NCI-H1092 treated with DMSO at 0.1 percent for 48 hours (cell line): ENCODE data around the gene CDH23.

Source experiments
- DNase-seq: peaks from one replicate; lab custom pipeline; 2025; lab: John Stamatoyannopoulos, UW

Gene CDH23

DNA sequence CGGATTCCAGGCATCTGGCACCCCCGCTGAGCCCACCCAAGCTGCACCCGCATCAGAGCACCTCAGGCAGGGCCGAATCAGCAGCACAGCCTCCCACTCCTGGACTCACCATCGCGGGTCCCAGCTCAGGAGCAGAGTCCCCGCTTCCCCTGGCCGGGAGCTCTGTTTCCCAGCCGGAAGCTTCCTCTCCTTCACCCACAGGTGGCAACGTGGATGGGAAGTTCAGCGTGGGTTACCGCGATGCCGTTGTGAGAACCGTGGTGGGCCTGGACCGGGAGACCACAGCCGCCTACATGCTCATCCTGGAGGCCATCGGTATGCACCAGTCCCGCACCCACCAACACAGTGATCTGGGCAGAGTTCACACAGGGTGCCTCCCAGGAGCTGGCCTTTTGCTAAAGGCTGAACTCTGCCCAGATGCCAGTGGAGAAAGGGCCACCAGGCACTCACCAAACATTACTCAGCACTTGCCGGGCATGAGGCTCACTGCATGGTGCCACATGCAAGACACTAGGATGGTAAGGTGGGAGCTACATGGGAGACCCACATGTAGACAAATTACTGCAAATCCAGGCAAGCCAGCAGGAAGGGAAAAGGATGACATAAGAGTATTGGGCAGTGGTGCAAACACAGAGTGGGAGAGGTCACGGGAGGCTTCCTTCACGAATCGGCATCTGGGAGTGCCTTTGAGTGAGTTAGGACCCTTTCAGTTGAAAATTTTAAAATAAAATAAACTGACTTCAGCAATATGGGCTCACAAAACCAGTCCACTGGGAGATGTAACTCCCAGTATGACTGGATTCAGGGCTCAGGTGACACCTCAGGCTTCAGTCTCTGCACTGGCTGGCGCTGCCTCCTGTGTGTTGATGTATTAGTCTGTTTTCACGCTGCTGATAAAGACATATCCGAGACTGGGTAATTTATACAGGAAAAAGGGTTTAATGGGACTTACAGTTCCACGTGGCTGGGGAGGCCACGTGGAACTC lies 312.5 kb downstream of the CDH23 start:
- no peak for DNase-seq

DNA sequence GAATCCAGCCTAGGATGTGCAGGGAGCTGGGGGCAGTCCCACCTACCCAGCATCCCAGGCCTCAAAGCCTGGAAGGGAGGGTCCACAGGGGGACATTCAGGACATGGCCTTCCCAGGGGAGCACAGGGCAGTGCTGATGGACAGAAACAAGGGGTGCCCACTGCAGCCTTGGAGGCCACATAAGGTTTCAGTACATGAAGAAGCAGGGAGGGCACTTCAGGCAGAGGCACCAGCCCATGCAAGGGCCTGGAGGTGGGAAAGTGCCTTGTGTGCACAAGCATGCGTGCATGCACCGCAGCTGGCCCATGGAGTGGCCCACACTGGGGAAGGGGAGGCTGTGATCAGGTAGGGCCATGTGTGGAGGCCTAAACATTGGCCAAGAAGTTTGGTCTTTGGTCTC lies 313.8 kb downstream of the CDH23 start:
- no peak for DNase-seq

GRCh38 chr10:71711052-71711623 lies 314.4 kb downstream of the CDH23 start:
- no peak for DNase-seq

DNA sequence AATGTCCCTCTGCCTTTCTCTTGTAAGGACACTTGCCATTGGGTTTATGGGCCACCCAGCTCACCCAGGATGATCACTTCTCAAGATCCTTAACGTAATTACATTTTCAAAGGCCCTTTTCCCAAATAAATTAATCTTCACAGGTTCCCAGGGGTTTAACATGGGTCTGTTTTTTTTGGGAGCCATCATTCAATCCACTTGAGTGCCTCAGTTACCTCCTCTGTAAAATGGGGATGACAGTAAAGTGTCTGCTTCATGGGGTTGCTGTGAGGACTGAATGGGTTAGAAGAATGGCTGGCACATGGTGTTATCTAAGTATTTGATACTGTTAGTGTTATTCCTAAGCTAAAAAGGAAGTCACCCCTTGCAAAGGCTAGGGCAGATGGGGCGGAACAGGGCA lies 315.4 kb downstream of the CDH23 start:
- no peak for DNase-seq

DNA sequence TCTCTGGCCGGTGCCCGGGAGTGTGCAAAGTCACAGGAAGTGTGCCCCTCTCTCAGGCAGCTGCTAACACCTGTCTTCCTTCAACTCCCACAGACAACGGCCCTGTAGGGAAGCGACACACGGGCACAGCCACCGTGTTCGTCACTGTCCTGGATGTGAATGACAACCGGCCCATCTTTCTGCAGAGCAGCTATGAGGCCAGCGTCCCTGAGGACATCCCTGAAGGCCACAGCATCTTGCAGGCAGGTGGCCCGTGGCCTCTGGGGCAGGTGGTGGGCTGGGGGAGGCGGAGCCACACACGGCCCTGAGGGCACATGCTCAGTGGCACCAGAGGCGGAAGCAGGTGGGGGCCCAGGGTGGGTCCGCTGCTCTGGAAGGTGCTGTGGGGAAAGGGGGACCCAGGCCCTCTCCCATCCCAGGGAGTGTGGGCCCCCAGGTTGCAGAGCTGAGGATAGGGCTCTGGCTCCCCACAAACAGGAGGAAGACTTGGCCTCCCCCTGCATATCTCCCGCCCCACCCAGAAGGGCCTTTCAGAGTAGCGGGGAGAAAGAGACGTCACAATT lies 315.9 kb downstream of the CDH23 start:
- DNase-seq = no peak

- no peak for DNase-seq
These were observed 316.7 kb downstream of the CDH23 start for GRCh38 chr10:71713135-71714030.

DNA sequence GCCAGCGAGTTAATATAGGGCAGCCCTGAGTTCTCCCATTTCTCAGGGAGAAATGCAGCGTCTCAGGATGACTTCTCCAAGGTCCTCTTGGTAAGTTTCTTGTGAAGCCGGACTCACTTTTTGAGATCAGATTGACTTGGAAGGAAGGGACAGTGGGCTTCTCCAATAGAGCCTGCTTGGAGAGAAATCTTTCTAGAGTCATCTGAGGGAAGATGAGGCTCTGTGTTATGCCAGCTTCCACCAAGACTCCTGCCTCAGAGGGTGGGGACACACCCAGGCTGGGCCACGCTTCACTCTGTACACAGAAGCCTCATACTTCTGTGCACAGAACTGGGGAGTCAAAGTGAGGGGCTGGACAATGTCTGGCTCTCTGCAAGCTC lies 317.3 kb downstream of the CDH23 start:
- no peak for DNase-seq

GRCh38 chr10:71714592-71714991 lies 317.9 kb downstream of the CDH23 start:
- no peak for DNase-seq

DNA sequence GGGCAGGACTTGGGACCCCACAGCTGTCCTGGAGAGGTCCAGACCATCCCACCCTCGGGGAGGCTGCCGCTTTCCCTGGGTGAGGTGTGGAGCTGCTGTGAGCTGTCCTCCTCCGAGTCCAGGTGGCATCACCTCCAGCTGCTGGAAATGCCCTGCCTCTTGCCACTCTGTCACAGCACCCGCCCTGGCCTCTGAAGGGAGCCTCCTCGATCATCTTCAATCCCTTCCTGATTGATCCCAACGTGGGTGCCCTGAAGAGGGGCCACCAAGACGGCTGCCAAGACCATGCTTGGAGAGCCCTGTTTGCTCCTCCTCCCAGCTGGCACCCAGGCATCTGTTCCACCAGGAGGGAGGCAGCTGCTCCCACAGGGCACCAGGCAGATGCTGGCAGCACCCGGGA lies 318.3 kb downstream of the CDH23 start:
- DNase-seq = no peak

GRCh38 chr10:71715860-71716259 lies 319.1 kb downstream of the CDH23 start:
- DNase-seq = no peak

- no peak for DNase-seq
These were observed 319.7 kb downstream of the CDH23 start for GRCh38 chr10:71716426-71716825.

- no peak for DNase-seq
These were observed 320.3 kb downstream of the CDH23 start for GRCh38 chr10:71717056-71717455.

DNA sequence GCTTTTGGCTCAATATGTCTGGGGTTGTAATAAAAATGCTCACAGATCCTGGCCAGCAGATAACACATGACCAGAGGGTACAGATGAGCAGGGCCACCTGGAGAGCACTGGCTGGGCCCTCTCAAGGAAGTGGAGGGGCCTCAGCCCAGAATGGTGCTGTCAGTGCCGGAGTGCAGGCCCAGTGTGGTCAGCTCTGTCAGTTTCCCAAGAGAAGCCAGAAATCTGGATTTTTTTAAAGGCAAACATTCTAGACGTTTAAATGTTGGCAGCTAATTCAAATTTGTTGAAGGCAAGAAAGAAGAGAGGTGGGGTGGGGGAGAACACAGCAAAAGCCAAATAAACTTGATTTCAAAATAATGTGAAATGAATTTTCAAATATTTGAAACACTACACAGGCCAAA lies 320.8 kb downstream of the CDH23 start:
- DNase-seq = no peak

GRCh38 chr10:71718165-71718698 lies 321.5 kb downstream of the CDH23 start:
- DNase-seq = no peak

DNA sequence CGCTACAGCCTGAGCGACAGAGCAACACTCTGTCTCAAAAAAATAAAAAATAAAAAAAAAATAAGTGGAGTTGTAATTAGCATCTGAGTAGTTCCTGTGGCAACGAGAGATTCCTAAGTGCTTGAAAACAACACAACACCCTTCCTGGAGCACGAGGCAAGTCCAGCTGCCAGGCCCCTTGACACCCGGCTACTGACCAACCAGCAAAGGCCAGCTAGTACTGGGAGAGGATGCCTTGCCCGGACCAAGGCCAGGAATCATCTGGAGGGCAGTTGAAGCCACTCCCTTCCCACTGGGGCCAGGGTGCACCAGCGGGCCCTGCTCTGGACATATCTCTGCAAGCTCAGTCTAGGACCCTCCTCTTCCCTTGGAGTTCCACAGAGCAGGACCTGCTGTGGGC lies 322.3 kb downstream of the CDH23 start:
- no peak for DNase-seq

- no peak for DNase-seq
These were observed 322.9 kb downstream of the CDH23 start, which contains the start of gene C10orf105 for GRCh38 chr10:71719464-71720201. C10orf105 (minus strand) TSS chr10:71719778; CDS start chr10:71716337, 3,441 bp downstream.

DNA sequence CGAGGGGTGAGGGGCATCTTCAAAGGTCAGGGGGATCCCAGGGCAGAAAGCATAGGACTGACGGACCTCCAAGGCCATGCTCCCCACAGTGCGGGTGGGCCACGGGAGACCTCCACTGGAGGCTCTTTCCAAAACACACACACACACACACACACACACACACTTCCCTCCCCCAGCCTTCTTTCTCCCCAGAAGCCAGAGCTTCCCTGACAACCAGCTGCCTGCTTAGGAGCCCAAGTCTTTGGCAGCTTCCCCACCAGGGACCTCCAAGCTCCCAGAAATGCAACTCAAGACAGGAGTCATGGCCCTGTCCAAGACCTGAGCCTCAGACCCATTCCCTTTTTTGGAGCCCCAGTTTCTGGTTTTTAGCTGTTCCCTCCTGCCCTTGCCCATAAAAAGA lies 323.6 kb downstream of the CDH23 start:
- no peak for DNase-seq

DNA sequence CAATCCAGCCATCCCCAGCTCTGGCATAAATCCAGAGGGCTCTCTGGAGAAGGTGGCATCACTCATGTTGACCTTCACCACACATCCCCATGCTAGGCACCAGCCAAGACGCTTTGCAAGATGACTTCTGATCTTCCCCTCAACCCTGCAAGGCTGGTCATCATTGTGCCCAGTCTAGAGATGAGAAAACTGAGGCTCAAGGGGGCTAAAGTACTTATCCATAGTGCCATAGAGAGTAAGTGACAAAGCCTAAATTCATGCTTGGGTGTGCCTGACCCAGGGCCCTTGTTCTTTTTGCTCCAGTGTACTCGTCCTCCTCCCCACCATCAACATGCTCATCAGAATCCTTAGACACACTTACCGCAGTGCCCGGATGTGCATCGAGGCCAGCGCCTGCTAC lies 324.6 kb downstream of the CDH23 start:
- no peak for DNase-seq

DNA sequence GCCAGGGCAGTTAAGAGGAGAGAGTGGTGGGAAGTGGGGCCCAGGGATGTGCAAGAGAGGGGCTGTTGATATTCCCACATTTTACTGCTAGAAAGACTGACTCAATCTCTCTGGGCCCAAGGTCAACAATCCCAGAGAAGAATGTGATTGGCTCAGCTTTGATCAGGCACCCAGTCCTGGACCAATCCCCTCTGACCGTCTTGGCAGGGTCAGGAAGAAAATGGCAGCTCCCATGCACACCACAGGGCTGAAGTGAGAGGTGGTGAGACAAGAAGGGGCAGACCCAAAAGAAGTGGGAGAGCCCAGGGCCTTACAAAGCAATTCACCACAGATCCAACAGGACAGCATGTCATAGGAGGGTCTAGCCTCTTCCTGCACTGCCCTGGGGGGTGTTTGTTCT lies 326.1 kb downstream of the CDH23 start:
- DNase-seq = no peak

- DNase-seq = no peak
These were observed 326.6 kb downstream of the CDH23 start for GRCh38 chr10:71723311-71723710.

DNA sequence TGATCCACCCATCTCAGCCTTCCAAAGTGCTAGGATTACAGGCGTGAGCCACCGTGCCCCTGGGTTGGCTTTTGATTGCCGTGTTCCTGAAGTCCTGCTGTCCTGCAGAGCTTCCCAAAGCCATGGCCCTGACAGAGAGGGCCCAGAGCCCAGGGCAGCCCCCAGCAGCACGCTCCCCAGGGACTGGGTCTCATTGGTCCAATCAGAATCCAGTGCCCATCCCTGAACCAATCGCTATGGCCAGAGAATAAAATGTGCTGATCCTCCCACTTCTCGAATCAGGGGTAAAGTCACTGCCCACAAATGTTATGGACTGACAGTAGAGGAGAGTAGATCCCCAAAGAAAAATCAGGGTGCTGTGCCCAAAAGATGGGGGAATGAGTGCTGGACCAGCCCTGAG lies 327.8 kb downstream of the CDH23 start:
- no peak for DNase-seq
